Measurements from ENCODE around the gene RASGEF1B.

- TF ChIP-seq, protein P1, sequence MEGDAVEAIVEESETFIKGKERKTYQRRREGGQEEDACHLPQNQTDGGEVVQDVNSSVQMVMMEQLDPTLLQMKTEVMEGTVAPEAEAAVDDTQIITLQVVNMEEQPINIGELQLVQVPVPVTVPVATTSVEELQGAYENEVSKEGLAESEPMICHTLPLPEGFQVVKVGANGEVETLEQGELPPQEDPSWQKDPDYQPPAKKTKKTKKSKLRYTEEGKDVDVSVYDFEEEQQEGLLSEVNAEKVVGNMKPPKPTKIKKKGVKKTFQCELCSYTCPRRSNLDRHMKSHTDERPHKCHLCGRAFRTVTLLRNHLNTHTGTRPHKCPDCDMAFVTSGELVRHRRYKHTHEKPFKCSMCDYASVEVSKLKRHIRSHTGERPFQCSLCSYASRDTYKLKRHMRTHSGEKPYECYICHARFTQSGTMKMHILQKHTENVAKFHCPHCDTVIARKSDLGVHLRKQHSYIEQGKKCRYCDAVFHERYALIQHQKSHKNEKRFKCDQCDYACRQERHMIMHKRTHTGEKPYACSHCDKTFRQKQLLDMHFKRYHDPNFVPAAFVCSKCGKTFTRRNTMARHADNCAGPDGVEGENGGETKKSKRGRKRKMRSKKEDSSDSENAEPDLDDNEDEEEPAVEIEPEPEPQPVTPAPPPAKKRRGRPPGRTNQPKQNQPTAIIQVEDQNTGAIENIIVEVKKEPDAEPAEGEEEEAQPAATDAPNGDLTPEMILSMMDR (IDR thresholded peaks at IDR 0.05): no peak
- no peak for TF ChIP-seq POLR2A (IDR thresholded peaks at IDR 0.05)
These were observed 46.6 kb downstream of the RASGEF1B start for GRCh38 chr4:81424816-81425755.
